HFF-Myc (cell line): ENCODE data around the gene THBS3.

Experiments used
- DNase-seq: peaks from one replicate; pipeline ENCODE4 v3.0.0-alpha.2; 2011; ENCODE audit warnings: low read depth; ENCODE audit errors: extremely low read depth
- H3K4me3 ChIP-seq: replicated peaks from 2 replicates; pipeline ENCODE4 v1.5.1; 2011; ENCODE audit warnings: low read depth, mild to moderate bottlenecking, control low read depth, low read length
- TF ChIP-seq, protein P1 (sequence below): IDR thresholded peaks from 2 replicates; pipeline ENCODE4 v1.5.1; 2012; ENCODE audit warnings: mild to moderate bottlenecking, low read depth, low read length, control low read depth; ENCODE audit errors: missing control alignments

THBS3 gene

DNA sequence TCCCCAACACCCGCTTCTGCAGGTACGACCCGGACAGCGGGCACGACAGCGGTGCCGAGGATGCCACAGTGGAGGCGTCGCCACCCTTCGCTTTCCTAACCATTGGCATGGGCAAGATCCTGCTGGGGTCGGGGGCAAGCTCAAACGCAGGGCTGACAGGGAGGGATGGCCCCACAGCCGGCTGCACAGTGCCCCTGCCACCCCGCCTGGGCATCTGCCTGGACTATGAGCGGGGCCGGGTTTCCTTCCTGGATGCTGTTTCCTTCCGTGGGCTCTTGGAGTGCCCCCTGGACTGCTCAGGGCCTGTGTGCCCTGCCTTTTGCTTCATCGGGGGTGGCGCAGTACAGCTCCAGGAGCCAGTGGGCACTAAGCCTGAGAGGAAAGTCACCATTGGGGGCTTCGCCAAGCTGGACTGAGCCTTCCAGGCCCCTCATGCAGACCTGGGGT, 23.9 kb downstream of the THBS3 start:
- TF ChIP-seq, protein P1, sequence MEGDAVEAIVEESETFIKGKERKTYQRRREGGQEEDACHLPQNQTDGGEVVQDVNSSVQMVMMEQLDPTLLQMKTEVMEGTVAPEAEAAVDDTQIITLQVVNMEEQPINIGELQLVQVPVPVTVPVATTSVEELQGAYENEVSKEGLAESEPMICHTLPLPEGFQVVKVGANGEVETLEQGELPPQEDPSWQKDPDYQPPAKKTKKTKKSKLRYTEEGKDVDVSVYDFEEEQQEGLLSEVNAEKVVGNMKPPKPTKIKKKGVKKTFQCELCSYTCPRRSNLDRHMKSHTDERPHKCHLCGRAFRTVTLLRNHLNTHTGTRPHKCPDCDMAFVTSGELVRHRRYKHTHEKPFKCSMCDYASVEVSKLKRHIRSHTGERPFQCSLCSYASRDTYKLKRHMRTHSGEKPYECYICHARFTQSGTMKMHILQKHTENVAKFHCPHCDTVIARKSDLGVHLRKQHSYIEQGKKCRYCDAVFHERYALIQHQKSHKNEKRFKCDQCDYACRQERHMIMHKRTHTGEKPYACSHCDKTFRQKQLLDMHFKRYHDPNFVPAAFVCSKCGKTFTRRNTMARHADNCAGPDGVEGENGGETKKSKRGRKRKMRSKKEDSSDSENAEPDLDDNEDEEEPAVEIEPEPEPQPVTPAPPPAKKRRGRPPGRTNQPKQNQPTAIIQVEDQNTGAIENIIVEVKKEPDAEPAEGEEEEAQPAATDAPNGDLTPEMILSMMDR = no peak
- DNase-seq = no peak
- no peak overlapping the region for H3K4me3 ChIP-seq

DNA sequence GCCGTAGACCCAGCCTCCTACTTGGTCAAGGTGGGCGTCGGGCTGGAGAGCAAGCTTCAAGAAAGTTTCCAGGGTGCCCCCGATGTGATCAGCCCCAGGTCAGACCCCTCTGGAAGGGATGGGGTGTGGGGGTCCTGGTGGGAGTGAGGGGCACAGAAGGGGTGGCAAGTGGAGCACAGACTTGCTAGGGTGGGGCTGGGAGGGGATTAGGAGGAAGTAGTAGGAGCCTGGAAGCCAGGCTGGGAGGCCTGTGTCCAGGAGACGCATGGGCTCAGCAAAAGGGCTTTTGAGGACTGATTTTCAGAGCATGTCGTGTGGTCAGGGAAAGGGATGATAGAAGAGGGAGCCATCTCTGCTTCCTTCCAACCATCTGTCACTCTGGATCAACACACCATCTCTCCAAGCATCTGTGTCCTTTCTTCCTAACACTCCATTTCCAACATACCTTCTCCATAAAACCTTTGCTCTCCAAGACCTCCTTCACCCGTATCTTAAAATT, 25.6 kb downstream of the THBS3 start:
- H3K4me3 ChIP-seq = no peak overlapping the region
- DNase-seq = no peak
- TF ChIP-seq, protein P1 = no peak

DNA sequence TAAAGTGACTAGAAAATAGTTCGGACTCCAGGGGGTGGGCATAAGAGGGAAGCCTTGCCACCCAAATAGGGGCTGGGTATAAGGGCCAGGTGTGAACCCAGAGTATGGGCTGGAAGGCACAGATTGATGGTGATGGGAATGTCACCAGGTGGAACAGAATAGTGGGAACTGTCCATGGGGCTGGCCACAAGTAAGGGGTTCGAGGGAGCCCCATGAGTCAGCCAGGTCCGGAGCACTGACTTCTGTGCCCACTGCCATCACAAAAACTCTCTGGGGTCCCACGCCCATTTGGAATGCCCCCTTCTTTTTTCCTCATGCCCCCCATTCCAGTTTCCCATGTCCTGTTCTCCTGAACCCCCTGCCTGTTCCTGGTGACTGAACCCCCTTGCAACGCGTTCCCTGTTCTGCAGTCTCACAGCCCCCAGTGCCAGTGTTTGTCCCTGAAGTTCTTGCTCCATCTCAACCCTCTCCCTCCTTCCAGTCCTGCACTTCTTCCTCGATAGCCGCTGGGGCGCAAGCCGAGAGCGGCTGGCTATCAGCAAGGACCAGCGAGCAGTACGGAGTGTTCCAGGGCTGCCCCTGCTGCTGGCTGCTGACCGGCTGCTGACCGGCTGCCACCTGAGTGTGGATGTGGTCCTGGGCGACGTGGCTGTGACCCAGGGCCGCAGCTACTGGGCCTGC, 26.2 kb downstream of the THBS3 start:
- no peak for DNase-seq
- TF ChIP-seq, protein P1 = no peak
- H3K4me3 ChIP-seq = no peak overlapping the region

DNA sequence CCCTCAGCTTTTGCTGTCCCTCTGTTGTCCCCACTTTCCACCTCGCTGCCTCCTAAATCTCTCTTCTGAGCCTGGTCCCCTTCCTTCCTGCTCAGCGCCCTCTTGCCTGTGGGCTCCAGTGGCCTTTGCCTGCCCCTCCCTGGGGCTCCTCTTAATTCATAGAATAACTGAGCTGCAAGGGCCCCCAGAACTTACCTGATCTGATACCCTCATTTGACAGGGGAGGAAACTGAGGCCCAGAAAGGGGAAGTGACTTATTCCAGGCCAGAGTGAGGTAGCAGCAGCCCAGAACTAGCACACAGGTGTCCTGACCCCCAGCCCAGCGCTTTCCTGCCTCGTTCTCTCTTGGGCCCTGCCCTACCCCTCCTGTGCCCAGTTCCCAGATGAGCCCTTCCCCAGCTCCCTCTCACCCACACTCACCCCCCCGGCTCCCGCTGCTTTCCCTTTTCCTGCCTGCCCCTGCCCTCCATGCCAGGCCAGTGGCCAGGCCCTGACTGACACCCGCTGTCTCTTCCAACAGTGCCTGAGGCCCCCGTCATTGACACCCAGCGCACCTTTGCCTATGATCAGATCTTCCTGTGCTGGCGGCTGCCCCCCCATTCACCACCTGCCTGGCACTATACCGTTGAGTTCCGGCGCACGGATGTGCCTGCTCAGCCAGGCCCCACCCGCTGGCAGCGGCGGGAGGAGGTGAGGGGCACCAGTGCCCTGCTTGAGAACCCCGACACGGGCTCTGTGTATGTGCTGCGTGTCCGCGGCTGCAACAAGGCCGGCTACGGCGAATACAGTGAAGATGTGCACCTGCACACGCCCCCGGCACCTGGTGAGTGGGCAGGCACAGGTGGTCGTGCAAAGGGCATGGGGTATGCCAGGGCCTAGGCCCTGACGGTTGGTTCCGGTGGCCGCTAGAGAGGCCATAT, 28.3 kb downstream of the THBS3 start:
- TF ChIP-seq, protein P1 = no peak
- no peak for DNase-seq
- H3K4me3 ChIP-seq = no peak overlapping the region

DNA sequence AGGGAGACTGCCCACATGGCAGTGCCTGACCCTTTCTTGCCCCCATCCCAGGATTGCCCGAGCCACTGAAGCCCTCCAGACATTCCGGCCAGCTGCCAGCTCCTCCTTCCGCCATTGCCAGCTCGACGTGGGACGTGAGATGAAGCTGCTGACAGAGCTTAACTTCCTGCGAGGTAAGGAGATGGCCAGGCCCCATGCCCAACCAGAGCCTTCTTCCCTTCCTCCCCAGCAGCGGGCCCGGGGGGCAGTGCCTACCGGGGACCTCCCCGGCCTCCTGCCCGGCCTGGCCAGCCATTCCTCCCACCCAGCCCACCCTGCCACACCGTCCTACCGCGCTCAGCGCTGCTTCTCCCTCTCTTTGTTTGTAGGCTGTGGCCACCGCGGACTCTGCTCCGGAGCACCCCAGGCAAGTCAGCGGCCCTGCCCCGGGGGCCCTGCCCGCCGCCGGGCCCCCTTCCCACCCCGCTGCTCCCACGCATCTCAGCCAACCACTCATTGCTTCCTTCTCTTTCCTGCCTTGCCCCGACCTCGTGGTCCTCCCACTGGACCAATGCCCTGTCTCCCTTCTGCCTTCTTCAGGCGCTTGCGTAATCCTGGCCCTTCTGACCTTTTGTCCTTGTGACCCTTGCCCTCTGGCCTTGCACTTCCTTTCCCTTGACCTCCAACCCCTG, 29.1 kb downstream of the THBS3 start:
- TF ChIP-seq, protein P1 = no peak
- H3K4me3 ChIP-seq = no peak overlapping the region
- no peak for DNase-seq

DNA sequence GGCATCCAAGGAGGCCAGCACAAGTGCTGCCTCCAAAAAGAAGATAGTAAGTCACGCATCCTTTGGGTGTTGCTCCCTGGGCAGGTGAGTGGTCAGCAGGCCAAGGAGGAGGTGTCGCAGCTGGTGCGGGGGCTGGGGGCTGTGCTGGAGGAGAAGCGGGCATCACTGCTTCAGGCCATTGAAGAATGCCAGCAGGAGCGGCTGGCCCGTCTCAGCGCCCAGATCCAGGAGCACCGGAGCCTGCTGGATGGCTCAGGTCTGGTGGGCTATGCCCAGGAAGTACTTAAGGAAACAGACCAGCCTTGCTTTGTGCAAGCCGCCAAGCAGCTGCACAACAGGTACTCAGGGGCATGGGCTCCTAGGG, 29.8 kb downstream of the THBS3 start:
- TF ChIP-seq, protein P1 = no peak
- DNase-seq = no peak

More for the DNA sequence above, 29.8 kb downstream of the THBS3 start:
- no peak overlapping the region for H3K4me3 ChIP-seq
